CD4-positive, alpha-beta T cell treated with Interleukin-4 for 1 hour (primary cell): ENCODE data around the gene SLC25A5.
A peak's percentile ranks its signal among the peaks of the same experiment; 100 is the strongest.
"Not testable (repeated sequence)": the region's sequence is repeated elsewhere in the genome, so short reads cannot be mapped to it uniquely, and the experiment has no call there.

Source experiments
- DNase-seq, 2 donors: peaks; one replicate each; pipeline ENCODE4 v3.0.0-alpha.2; 2020 to 2022

SLC25A5 gene

DNA sequence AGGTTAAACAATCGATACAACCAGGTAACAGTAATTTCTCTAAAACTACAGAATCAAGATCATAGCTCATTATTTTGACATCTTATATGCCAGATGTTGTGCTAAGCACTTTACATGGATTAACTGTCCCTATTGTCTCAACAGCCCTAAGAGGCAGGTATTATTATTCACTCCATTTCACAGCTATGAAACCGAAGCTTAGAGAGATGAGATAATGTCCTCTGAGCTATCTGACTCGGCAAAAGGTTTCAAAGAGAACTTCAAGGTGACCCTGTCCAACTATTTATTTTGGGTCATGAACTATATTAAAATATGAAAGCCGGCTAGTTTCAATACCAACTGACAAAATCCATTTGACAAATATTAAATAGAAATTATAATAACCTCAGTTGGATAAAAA lies 10.3 kb downstream of the SLC25A5 start:
- no peak for DNase-seq

DNA sequence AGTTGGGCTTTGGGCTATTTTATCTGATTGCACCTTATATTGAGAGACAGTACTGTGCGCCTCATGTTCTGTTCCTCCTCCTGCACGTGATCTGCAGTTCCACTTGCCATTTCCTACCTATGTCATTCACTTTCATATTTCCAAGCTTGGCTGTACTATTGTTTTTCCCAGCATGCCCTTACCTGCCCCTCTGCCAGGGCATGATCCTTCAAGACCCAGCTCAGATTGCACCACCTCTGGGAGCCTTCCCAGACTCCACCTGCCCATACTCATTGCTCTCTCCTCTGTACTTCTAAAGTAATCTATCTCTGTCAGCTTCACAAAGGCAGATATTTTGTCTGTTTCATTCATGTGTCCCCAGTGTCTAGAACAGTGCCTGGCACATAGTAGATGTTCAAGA lies 11.6 kb downstream of the SLC25A5 start:
- no peak for DNase-seq

DNA sequence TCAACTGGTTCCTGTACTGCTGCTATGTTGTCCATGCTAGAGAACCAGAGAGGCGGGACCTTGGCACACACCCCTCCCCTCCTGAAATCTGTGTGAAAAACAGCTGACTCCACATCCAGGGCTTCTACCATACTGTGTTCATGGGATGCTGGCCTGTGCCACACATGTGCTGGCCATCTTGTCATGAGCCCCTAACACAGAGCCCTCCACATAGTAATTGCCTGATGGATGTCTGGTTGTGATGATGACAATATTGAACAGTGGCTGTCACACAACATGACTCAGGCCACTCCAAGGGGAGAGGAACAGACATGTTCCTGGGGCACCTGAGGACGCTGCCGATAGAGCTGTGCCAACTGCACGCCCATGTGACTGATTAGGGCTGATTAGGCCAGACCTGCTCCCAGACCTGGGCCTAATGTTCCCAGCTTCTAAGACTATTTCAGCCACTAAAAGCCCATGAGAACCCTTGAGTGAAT lies 13.1 kb downstream of the SLC25A5 start:
- DNase-seq, result no peak

DNA sequence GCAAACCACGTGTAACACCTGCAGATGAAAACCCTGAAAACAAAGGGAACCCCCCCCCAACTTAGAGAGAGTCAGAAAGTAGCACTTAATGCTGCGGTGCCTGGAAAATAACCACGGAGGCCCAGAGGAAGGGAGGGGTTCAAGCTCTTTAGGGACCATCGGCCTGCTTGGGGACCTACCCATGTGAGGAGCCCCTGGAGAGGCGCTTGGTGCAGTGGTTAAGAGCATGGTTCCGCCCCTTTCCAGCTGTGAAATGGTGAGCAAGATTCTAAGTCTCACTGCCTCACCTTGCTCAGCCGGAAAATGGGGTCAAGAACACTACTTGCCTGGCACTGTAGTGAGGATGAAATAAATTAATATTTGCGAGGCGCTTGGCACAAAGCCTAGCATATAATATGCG lies 13.8 kb downstream of the SLC25A5 start:
- DNase-seq, result no peak

DNA sequence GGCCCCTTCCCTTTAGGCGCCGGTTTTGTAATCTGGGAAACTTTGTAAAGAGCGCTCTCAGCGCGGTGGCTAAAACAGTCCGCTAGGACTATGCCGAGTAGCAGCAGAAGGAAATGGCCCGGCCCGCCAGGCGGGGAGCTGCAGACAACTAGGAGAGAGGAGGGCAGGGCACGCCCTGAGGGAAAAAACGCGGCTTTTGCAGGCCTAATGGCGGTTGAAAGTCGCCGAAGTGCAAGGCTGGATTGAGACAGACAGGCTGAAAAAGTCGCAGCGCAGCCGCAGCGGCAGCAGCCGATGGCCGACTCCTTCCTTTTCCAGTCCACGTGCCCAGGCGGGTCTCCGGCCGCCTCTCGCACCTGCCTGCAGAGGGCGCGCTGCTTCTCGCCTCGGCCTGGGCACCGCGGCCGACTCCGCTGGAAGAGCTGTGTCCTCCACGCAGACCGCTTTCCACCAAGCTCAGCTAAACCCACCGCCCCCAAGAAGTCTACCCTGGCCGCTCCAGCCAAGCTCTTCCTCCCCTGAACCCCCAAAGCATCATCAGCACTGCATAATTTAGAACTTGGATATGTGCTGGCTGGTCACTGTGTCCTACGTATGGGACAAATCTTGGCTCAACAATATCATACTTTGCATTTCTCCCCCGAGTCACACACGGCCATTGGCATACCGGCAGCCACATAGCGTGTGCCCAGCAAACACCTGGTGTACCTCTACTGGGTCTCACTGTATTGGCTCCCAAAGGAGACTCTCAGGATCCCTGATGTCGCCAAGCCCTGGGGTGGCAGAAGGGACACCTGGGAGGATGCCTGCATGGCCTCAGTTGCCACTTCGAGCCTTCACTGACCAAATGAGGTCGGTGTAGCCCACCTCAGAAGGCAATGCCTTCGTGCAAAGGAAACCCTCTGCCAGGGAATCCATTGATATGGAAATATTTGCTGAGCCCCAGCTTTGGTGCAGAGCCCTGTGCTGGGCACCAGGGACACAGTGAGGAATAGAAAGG lies 14.5 kb downstream of the SLC25A5 start:
- DNase-seq, result peak; percentile 67 to 70

DNA sequence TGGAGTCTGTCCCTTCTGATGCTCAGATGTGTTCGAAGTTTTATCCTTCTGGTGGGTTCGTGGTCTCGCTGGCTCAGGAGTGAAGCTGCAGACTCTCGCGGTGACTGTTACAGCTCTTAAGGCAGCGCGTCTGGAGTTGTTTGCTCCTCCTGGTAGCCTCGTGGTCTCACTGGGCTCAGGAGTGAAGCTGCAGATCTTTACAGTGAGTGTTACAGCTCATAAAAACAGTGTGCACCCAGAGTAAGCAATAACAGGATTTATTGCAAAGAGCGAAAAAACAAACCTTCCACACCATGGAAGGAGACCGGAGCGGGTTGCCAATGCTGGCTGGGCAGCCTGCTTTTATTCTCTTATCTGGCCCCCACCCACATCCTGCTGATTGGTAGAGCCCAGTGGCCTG lies 18.5 kb downstream of the SLC25A5 start:
- no peak for DNase-seq

DNA sequence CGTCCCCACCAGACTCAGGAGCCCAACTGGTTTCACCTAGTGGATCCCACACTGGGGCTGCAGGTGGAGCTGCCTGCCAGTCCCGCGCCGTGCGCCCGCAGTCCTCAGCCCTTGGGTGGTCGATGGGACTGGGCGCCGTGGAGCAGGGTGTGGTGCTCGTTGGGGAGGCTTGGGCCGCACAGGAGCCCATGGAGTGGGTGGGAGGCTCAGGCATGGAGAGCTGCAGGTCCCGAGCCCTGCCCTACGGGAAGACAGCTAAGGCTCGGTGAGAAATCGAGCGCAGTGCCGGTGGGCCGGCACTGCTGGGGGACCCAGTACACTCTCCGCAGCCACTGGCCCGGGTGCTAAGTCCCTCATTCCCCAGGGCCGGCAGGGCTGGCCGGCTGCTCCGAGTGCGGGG lies 19.5 kb downstream of the SLC25A5 start:
- DNase-seq, result not testable (repeated sequence)

DNA sequence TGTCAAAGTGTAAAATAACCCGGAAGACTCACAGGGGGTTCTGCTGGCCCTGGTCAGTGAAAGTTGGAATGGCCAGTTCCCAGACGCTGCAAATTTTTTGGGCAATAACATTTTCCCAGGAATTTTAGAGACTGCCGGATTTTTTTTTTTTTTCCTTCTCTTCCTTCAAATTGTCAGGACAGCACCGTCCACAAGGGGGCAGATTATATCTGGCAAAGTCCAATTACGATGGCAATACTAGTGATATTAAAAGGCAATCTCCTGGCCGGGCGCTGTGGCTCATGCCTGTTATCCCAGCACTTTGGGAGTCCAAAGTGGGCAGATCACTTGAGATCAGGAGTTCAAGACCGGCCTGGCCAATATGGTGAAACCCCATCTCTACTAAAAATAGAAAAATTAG lies 20.5 kb downstream of the SLC25A5 start:
- peak; percentile 30 to 49 for DNase-seq

DNA sequence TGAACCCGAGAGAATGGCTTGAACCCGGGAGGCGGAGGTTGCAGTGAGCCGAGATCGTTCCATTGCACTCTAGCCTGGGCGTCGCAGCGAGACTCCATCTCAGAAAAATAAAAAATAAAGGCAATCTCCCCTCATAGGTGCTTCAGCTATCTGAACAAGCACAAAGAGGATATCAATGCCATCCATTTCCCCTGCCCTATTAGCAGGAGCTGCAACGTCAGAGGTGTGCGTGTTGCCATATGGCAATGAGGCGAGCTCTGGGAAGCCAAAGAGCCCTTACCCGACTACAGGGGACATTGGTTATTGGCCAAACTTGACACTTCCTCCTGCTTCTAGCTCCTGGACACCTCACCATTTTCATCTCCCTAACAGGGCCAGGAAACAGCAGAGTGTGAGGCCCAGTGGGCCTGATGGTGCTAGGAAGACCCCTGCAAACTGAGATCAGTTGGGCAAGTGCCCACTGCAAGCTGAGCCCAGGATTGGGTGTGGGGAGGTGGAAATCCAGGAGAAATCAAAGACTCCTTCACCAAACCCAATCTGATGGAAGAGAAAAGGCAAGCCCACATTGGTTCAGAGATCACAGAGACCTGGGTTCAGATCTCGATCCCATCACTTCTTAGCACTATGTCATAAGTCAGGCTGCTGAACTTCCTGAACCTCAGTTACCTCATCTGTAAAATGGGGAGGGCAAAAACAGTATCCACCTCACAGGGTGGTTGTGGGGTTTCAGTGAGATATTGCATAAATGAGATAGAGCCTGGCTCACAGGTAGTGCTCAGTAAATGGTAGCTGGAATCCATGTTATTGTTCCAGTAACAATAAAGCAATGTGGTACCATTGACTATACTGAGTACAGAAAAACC lies 21.2 kb downstream of the SLC25A5 start:
- no peak for DNase-seq

DNA sequence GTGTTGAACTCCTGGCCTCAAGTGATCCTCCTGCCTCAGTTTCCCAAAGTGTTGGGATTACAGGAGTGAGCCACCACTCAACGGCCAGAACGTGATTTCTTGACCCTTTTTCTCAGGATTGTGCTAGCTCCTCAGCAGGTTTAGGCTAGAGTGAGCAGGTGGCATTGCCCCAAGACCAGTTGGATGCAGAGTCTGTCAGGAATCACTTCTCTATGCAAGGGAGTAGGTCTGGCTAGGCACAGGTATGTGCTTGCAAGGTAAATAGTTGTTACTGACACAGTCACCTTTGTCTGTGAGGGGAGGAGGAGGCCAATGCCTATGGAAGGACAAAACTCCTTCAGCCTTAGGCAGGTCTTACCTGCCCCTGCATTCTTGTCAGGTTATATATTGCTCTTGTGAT lies 24.2 kb downstream of the SLC25A5 start:
- no peak for DNase-seq

DNA sequence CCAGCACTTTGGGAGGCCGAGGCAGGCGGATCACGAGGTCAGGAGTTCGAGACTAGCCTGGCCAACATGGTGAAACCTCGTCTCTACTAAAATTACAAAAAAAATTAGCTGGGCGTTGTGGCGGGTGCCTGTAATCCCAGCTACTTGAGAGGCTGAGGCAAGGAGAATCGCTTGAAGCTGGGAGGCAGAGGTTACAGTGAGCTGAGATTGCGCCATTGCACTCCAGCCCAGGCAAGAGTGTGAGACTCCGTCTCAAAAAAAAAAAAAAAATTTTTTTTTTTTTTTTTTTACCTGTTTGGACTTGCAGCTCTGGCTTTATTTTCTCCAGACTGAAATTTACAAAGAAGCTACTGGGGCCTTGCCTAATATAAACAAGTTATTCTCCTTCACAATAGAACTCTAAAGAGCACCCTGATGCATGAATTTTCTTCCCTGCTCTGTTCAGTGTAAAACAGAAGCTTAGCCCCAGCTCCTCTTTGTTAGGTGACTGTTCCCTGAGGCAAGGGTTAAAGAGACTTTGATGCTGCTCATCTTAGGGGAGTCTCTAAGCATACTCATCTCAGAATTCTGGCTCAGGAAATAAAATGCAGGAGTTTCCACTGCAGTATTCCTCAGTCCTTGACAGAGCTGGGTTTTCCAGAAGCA lies 25.7 kb downstream of the SLC25A5 start:
- DNase-seq, result not testable (repeated sequence)

DNA sequence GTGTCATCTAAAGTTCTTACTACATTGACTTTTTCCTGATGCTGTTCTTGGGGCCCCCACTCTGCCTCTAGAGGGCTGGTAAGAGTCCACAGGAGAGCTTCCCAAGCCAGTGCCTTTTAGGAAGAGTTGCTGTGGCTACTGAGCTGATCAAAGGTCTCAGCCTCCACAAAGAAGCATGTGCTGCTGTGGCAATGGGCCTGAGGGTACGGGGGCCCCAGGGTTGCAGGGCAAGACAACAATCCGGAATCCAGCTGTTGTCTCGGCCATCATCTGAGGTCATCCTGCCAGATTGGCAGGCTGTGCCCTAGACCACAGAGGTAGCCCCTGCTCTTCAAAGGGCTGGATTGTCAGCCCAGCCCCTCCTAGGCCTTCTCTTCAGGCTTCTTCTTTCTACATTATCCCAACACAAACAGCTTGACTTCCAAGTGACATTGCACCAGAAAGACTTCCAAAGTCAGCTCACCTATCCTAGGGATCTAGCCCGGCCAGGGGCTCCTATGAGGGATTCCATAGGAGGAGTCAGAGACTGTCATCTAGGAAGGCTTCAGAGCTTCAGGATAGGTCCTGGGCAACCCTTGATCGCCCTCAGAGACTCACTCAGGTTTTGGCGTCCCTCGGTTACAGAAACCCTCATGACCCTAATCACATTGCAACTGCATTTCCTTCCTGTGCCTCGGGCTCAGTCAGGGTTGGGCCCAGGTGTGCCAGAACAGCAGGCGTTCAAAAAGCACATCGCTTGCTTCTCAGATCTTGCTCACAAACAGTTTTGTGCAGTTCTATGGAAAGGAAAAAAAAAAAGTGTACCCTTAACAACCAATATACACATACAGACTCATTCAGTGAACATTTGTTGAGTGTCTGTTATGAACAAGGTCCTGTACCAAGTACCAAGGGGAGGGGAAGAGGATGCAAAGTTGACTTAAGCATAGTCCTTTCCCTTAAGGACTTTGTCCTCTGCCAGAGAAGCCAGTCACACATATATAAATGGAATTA lies 27.8 kb downstream of the SLC25A5 start:
- peak; percentile 19 to 26 for DNase-seq

DNA sequence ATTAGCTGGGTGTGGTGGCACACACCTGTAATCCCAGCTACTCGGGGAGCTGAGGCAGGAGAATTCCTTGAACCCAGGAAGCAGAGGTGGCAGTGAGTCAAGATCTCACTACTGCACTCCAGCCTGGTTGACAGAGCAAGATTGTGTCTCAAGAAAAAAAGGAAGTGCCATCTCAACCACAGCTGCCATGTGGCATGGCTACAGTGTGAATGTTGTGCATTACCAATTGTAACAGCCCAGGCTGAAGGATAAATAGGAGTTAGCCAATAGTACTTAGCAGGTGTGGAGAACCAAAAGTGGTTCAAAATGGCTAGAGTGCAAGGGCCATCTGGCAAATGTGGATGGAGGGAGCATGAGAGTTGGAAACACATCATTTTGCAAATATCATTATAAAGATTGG lies 28.9 kb downstream of the SLC25A5 start:
- no peak for DNase-seq

DNA sequence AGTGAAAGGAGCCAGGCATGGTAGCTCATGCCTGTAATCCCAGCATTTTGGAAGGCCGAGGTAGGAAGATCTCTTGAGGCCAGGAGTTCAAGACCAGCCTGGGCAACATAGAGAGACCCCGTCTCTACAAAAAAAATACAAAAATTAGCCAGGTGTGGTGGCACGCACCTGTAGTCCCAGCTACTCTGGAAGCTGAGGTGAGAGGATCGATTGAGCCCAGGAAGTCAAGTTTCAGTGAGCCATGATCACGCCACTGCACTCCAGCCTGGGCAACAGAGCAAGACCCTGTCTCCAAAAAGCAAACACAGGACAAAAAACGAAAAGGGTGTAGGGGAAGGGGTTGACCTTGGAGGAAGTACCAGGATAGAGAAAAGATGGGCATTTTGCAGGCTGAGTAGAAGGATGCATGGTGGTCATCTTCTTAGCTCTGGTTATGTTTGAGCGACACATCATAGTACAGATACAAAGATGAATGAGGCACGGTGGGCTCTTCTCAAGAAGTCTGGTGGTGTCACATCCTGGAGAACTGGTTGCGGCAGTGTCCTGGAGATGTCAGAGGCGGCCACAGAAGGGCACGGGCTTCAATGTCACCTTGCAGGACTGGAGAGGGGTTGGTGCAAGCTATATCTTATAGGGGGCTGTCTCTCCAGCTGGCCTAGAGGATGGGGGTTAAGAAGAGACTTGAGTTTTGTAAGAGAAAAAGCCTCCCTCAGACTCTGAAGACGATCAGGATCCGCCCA lies 32.0 kb downstream of the SLC25A5 start:
- DNase-seq, result no peak

DNA sequence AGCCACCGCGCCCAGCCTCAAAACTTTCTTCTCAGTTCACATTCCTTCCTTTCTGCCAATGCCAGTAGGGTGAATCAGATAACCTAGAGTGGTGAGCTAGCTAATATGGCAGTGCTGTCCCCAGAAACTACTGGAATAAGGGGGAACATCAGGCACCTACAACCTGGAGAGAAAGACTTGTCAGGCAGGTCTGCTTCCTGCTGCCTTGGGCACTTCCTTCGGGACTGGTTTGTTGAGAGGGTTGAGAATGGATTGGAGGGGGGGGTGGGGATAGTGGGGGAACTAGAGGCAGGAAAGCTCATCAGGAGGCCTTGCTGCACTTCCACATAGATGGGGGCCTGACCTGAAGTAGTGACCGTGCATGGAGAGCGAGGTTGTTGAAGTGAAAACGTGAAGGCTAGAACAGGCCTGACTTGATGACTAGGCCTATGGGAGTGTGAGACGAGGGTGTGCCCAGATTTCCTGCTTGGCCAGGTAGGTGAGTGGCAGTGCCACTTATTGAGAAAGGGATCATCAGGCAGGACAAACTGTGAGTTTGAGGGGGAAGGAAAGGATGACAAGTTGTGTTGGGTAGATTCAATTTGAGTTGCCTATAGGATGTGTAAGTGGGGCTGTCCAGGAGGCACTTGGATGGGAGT lies 33.4 kb downstream of the SLC25A5 start:
- DNase-seq, result no peak

DNA sequence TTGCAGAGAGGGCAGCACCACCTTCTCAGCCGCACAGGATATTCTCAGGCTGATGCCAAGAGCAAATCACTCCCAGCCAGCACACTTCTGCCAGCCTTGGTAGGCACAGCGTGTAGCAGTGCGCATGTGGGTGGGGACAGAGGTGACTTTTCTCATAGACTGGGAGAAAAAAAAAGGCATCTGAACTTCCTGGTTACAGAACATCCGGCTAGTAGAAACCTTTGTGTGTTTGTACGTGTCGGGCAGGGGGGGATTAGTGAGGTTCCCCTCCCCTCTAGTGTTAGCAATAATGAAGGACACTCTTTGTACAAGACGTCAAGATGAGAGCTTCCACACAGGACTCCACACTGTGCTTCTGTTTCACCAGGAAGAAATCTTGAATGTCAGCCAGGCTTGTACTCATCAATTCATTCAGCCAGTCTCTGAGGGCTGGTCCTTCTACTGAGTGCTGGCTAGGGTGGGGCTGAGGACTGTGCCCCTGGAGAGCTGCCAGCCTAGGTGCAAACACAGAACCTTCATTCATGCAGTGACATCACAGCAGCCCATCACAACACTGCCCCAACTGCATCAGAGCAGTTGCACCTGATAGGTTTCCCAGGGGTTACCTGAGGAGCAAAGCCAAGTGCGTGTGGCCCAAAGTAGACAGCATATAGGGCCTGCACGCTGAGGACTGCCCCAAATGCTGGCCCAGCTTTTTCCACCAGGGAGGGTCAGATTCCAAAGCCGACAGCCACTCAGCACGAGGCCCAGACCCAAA lies 34.7 kb downstream of the SLC25A5 start:
- DNase-seq, result peak; percentile 46 to 57

DNA sequence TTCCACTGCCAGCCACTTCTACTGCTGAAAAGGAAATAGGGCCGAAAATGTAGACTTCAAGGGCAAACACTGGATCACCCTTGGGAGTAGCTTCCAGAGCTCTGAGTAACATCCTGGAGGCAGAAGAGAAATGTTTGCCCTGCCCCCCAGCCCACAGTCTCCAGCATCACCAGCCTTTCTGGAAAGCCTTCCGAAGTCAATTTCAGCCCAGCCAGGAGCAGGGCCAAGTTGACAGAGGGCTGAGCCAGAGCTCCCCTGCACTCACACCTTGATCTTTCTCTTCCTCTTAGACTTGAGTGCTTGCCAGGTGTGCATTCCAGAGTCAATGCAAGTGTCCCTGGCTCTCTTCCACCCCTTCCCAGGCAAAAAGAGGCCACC lies 35.2 kb downstream of the SLC25A5 start:
- DNase-seq, result no peak

DNA sequence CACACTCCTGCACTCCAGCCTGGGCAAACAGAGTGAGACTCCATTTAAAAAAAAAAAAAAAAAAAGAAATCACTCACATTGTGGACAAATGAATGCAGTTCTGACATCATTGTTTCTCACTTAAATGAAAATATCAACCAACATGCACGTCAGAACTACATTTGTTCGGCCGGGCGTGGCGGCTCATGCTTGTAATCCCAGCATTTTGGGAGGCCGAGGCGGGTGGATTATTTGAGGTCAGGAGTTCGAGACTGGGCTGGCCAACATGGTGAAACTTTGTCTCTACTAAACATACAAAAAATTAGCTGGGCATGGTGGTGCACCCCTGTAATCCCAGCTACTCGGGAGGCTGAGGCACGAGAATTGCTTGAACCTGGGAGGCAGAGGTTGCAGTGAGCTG lies 36.9 kb downstream of the SLC25A5 start:
- not testable (repeated sequence) for DNase-seq

DNA sequence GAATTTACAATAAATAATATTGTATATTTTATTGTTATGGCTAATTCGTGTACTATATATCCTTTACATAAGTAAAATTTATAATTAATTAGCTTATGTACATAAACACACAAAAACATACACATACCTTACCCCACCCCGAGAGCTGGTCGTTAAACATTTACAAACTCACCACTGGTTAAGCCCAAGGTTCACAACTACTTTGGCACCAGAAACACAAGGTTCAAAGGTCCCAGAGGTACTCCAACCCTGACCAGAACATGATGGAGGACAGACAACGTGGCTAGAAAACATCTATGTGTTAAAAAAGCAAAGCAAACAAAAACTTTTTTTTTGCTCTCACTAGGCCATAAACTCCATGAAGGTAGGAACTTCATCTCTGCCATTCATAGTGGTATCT lies 37.7 kb downstream of the SLC25A5 start:
- DNase-seq, result no peak

DNA sequence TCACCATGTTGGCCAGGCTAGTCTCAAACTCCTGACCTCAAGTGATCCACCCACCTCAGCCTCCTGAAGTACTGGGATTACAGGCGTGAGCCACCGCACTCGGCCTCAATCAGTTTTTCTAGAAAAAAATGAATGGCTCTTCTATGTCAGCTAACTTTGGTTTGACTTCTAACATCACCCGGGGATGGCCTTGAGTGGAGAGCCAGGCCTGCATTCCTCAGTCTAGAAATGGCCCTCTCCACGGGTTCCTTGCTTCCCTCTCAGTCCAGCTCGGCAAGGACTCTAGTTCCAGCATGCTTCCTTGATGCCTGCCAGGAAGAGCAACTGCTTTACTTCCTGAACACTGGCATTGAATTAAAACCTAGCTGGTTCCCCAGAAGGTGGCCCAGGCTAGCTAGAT lies 39.0 kb downstream of the SLC25A5 start:
- DNase-seq, result no peak
